Measurements from ENCODE around the gene IL15RA. TPM values are rescaled to one million over a fixed set of nuclear protein-coding genes. Genes with fewer than 3 reads are reported as not detected.

IL15RA gene
- total RNA-seq, 1 experiment from 2014 or later, result 1.9 TPM

GRCh38 chr10:5951167-5951711 is 26.1 kb downstream of the IL15RA start:
- peaks cover 15% of the 10 kb centered on the region for H3K4me1 Mint-ChIP-seq
- no peaks in the 10 kb centered on the region for H3K9me3 Mint-ChIP-seq
- H3K27me3 Mint-ChIP-seq (ENCODE audit: low read depth), result no peaks in the 10 kb centered on the region
- no peak for DNase-seq (ENCODE audit: low spot score)
- H3K4me3 Mint-ChIP-seq, result no peak overlapping the region
- ChIA-PET POLR2A (no interaction called here), CTCF (interaction anchor here (1.3 to 4.5 kb wide), 3 partner anchors 62 to 451 kb away, joined by 3 to 16 read pairs (median 4); no protein-coding TSS in a partner anchor)
- no peak overlapping the region for H3K27ac Mint-ChIP-seq
- TF ChIP-seq FOXJ3 (CRISPR knock-in tag; IDR thresholded peaks at IDR 0.05; ENCODE audit: borderline replicate concordance) (no peak), GABPB1 (CRISPR knock-in tag; IDR thresholded peaks at IDR 0.05) (0 out of 2 replicates have a peak, but pooled peaks have one; percentile 23)
- ATAC-seq, result no peak
- H3K36me3 Mint-ChIP-seq, result no peaks in the 10 kb centered on the region

- ChIA-PET POLR2A (no interaction called here), CTCF (interaction anchor here (0.6 to 1.6 kb wide), 7 partner anchors 28 to 453 kb away, joined by 3 to 11 read pairs (median 7); partner anchors contain the start of genes IL15RA and PFKFB3)
- no peak overlapping the region for H3K27ac Mint-ChIP-seq
- no peaks in the 10 kb centered on the region for H3K9me3 Mint-ChIP-seq
- ATAC-seq, result peak; percentile 88
- TF ChIP-seq ZNF263 (CRISPR knock-in tag; IDR thresholded peaks at IDR 0.05; ENCODE audit: low read depth), result no peak
- no peak for TF ChIP-seq TCF7 (CRISPR knock-in tag; IDR thresholded peaks at IDR 0.05; ENCODE audit: low read depth)
- peak; percentile 32; the same call in 1 of the 2 replicates for TF ChIP-seq CTCF (IDR thresholded peaks at IDR 0.05)
- no peak for TF ChIP-seq TEAD4 (CRISPR knock-in tag; IDR thresholded peaks at IDR 0.05)
- H3K4me1 Mint-ChIP-seq, result peaks cover 35% of the 10 kb centered on the region
- peak; percentile 80 for DNase-seq (ENCODE audit: low spot score)
- no peaks in the 10 kb centered on the region for H3K36me3 Mint-ChIP-seq
- H3K4me3 Mint-ChIP-seq, result no peak overlapping the region
- H3K27me3 Mint-ChIP-seq (ENCODE audit: low read depth), result no peaks in the 10 kb centered on the region
These were observed 28.2 kb downstream of the IL15RA start for GRCh38 chr10:5949009-5949759.

- peaks cover 36% of the 10 kb centered on the region for H3K4me1 Mint-ChIP-seq
- DNase-seq (ENCODE audit: low spot score) (no peak), ATAC-seq (no peak)
- ChIA-PET CTCF (interaction anchor here (1.6 kb wide), 2 partner anchors 136 to 254 kb away, joined by 5 to 7 read pairs; partner anchors contain the start of gene PFKFB3), POLR2A (no interaction called here)
- no peak overlapping the region for H3K27ac Mint-ChIP-seq
- no peaks in the 10 kb centered on the region for H3K9me3 Mint-ChIP-seq
- no peaks in the 10 kb centered on the region for H3K27me3 Mint-ChIP-seq (ENCODE audit: low read depth)
- H3K36me3 Mint-ChIP-seq, result no peaks in the 10 kb centered on the region
- H3K4me3 Mint-ChIP-seq, result no peak overlapping the region
- TF ChIP-seq NR1H2 (CRISPR knock-in tag; IDR thresholded peaks at IDR 0.05) (no peak), CBFB (CRISPR knock-in tag; IDR thresholded peaks at IDR 0.05; ENCODE audit: low read depth) (no peak), TEAD4 (CRISPR knock-in tag; IDR thresholded peaks at IDR 0.05) (no peak), ZNF423 (CRISPR knock-in tag; IDR thresholded peaks at IDR 0.05) (no peak), E2F5 (CRISPR knock-in tag; IDR thresholded peaks at IDR 0.05) (no peak), IRF1 (CRISPR knock-in tag; IDR thresholded peaks at IDR 0.05) (no peak), ZBTB21 (CRISPR knock-in tag; IDR thresholded peaks at IDR 0.05; ENCODE audit: borderline replicate concordance) (no peak), ZNF416 (CRISPR knock-in tag; IDR thresholded peaks at IDR 0.05) (no peak), HMGXB4 (CRISPR knock-in tag; IDR thresholded peaks at IDR 0.05) (no peak), ZNF138 (CRISPR knock-in tag; conservative IDR thresholded peaks at IDR 0.05) (no peak), MXD4 (CRISPR knock-in tag; IDR thresholded peaks at IDR 0.05; ENCODE audit: borderline replicate concordance) (no peak), E2F4 (CRISPR knock-in tag; IDR thresholded peaks at IDR 0.05; ENCODE audit: borderline replicate concordance, low read depth) (no peak), GRHL2 (CRISPR knock-in tag; IDR thresholded peaks at IDR 0.05; ENCODE audit: insufficient replicate concordance, severe bottlenecking) (no peak), ZNF532 (CRISPR knock-in tag; IDR thresholded peaks at IDR 0.05; ENCODE audit: borderline replicate concordance) (no peak)
These were observed 29.1 kb downstream of the IL15RA start for GRCh38 chr10:5948208-5948585.

Measured in WTC11 (cell line).